Stomach smooth muscle (tissue), 2 donors: ENCODE data around the gene IRS1.

Experiments used
- H3K27ac ChIP-seq: one replicate; pipeline ENCODE4 v1.7.0; 2013; ENCODE audit warnings: mild to moderate bottlenecking, low read length, inconsistent platforms
- H3K27me3 ChIP-seq, 2 donors: one replicate each; pipeline ENCODE4 v1.7.0; 2013; ENCODE audit warnings: low read length in 2 of 2; ENCODE audit not compliant: insufficient read depth in 2 of 2, control insufficient read depth in 1 of 2
- H3K36me3 ChIP-seq, 2 donors: one replicate each; pipeline ENCODE4 v1.7.0; 2013; ENCODE audit warnings: low read length in 2 of 2; ENCODE audit not compliant: control insufficient read depth in 2 of 2, insufficient read depth in 2 of 2
- H3K4me1 ChIP-seq: one replicate; pipeline ENCODE4 v1.7.0; 2013; ENCODE audit warnings: low read length; ENCODE audit not compliant: control insufficient read depth, insufficient read depth
- H3K4me3 ChIP-seq, 2 donors: one replicate each; pipeline ENCODE4 v1.7.0; 2013; ENCODE audit warnings: low read length in 2 of 2
- H3K9ac ChIP-seq, 2 donors: one replicate each; pipeline ENCODE4 v1.7.0; 2013; ENCODE audit warnings: low read length in 2 of 2, mild to moderate bottlenecking in 1 of 2
- H3K9me3 ChIP-seq, 2 donors: one replicate each; pipeline ENCODE4 v1.7.0; 2013; ENCODE audit warnings: low read length in 2 of 2; ENCODE audit not compliant: control insufficient read depth in 2 of 2
- donor health status: healthy.
- donor health status: Pancreatic carcinoma.

IRS1 gene

GRCh38 chr2:226791056-226791486, 8.5 kb downstream of the IRS1 start:
- Histone ChIP-seq H3K36me3 (no peaks in the 10 kb centered on the region), H3K9ac (peak overlapping the region; percentile 71 to 89), H3K27ac (peak overlapping the region; percentile 91)

GRCh38 chr2:226790431-226790830, 9.2 kb downstream of the IRS1 start:
- Histone ChIP-seq H3K27me3 (no peaks in the 10 kb centered on the region), H3K9me3 (no peaks in the 10 kb centered on the region), H3K9ac (peak overlapping the region in 1 of 2 donors; percentile 89), H3K4me3 (peak overlapping the region; percentile 75 to 83), H3K36me3 (no peaks in the 10 kb centered on the region), H3K27ac (peak overlapping the region; percentile 91), H3K4me1 (peaks cover 24% of the 10 kb centered on the region)

More at GRCh38 chr2:226791056-226791486, 8.5 kb downstream of the IRS1 start:
- H3K4me1 ChIP-seq, result peaks cover 31% of the 10 kb centered on the region
- H3K9me3 ChIP-seq, result no peaks in the 10 kb centered on the region
- H3K4me3 ChIP-seq, result peak overlapping the region; percentile 75 to 83
- no peaks in the 10 kb centered on the region for H3K27me3 ChIP-seq

- Histone ChIP-seq H3K27ac (no peak overlapping the region), H3K9me3 (no peaks in the 10 kb centered on the region), H3K36me3 (no peaks in the 10 kb centered on the region), H3K4me3 (no peak overlapping the region), H3K27me3 (no peaks in the 10 kb centered on the region), H3K4me1 (peaks cover 20% of the 10 kb centered on the region), H3K9ac (no peak overlapping the region)
Measured at GRCh38 chr2:226790011-226790410, 9.6 kb downstream of the IRS1 start.

- H3K9ac ChIP-seq, result no peak overlapping the region
- H3K4me3 ChIP-seq, result no peak overlapping the region
- H3K27me3 ChIP-seq, result no peaks in the 10 kb centered on the region
- H3K36me3 ChIP-seq, result no peaks in the 10 kb centered on the region
- H3K4me1 ChIP-seq, result peaks cover 20% of the 10 kb centered on the region
- no peak overlapping the region for H3K27ac ChIP-seq
- no peaks in the 10 kb centered on the region for H3K9me3 ChIP-seq
Measured at GRCh38 chr2:226788881-226789490, 10.6 kb downstream of the IRS1 start.

GRCh38 chr2:226788064-226788463, 11.6 kb downstream of the IRS1 start:
- no peak overlapping the region for H3K27ac ChIP-seq

GRCh38 chr2:226783885-226784284, 15.7 kb downstream of the IRS1 start:
- Histone ChIP-seq H3K27ac (no peak overlapping the region), H3K27me3 (no peaks in the 10 kb centered on the region), H3K9ac (no peak overlapping the region), H3K36me3 (peaks cover 2 to 3% of the 10 kb centered on the region in 2 donors), H3K4me1 (no peaks in the 10 kb centered on the region), H3K4me3 (no peak overlapping the region), H3K9me3 (no peaks in the 10 kb centered on the region)

More at GRCh38 chr2:226788064-226788463, 11.6 kb downstream of the IRS1 start:
- H3K9ac ChIP-seq, result no peak overlapping the region
- no peaks in the 10 kb centered on the region for H3K36me3 ChIP-seq
- H3K9me3 ChIP-seq, result no peaks in the 10 kb centered on the region
- peaks cover 20% of the 10 kb centered on the region for H3K4me1 ChIP-seq
- no peaks in the 10 kb centered on the region for H3K27me3 ChIP-seq
- H3K4me3 ChIP-seq, result no peak overlapping the region

GRCh38 chr2:226782092-226782713, 17.4 kb downstream of the IRS1 start:
- Histone ChIP-seq H3K27ac (peak overlapping the region; percentile 32), H3K4me1 (no peaks in the 10 kb centered on the region), H3K36me3 (peaks cover 2 to 5% of the 10 kb centered on the region in 2 donors), H3K4me3 (peak overlapping the region in 1 of 2 donors; percentile 5), H3K27me3 (no peaks in the 10 kb centered on the region), H3K9me3 (no peaks in the 10 kb centered on the region), H3K9ac (peak overlapping the region in 1 of 2 donors; percentile 14)

- Histone ChIP-seq H3K4me1 (no peaks in the 10 kb centered on the region), H3K36me3 (peaks cover 2 to 9% of the 10 kb centered on the region in 2 donors), H3K27ac (no peak overlapping the region), H3K9ac (no peak overlapping the region), H3K4me3 (no peak overlapping the region), H3K9me3 (no peaks in the 10 kb centered on the region), H3K27me3 (no peaks in the 10 kb centered on the region)
Measured at GRCh38 chr2:226780431-226780830, 19.2 kb downstream of the IRS1 start.

GRCh38 chr2:226777611-226778010, 22.0 kb downstream of the IRS1 start:
- H3K9me3 ChIP-seq, result peaks cover 0 to 2% of the 10 kb centered on the region in 2 donors
- H3K36me3 ChIP-seq, result peaks cover 5 to 14% of the 10 kb centered on the region in 2 donors
- H3K9ac ChIP-seq, result no peak overlapping the region
- H3K4me3 ChIP-seq, result no peak overlapping the region
- no peaks in the 10 kb centered on the region for H3K27me3 ChIP-seq
- no peak overlapping the region for H3K27ac ChIP-seq
- no peaks in the 10 kb centered on the region for H3K4me1 ChIP-seq

- peaks cover 0 to 2% of the 10 kb centered on the region in 2 donors for H3K9me3 ChIP-seq
- no peaks in the 10 kb centered on the region for H3K4me1 ChIP-seq
- no peaks in the 10 kb centered on the region for H3K27me3 ChIP-seq
- H3K9ac ChIP-seq, result no peak overlapping the region
- no peak overlapping the region for H3K4me3 ChIP-seq
- H3K27ac ChIP-seq, result no peak overlapping the region
- H3K36me3 ChIP-seq, result peaks cover 5 to 14% of the 10 kb centered on the region in 2 donors
Measured at GRCh38 chr2:226776104-226776503, 23.5 kb downstream of the IRS1 start.

GRCh38 chr2:226775032-226775509, 24.5 kb downstream of the IRS1 start:
- no peak overlapping the region for H3K4me3 ChIP-seq
- peaks cover 0 to 2% of the 10 kb centered on the region in 2 donors for H3K9me3 ChIP-seq
- no peaks in the 10 kb centered on the region for H3K27me3 ChIP-seq
- no peaks in the 10 kb centered on the region for H3K4me1 ChIP-seq
- H3K27ac ChIP-seq, result no peak overlapping the region
- H3K36me3 ChIP-seq, result peaks cover 3 to 14% of the 10 kb centered on the region in 2 donors
- no peak overlapping the region for H3K9ac ChIP-seq
